Measurements from ENCODE around the gene C1QA. TPM values are rescaled to one million over a fixed set of nuclear protein-coding genes. Genes with fewer than 3 reads are reported as not detected.

The C1QA gene
- total RNA-seq, 2 experiments from 2014 or later, result 0.61 to 0.88 TPM

DNA sequence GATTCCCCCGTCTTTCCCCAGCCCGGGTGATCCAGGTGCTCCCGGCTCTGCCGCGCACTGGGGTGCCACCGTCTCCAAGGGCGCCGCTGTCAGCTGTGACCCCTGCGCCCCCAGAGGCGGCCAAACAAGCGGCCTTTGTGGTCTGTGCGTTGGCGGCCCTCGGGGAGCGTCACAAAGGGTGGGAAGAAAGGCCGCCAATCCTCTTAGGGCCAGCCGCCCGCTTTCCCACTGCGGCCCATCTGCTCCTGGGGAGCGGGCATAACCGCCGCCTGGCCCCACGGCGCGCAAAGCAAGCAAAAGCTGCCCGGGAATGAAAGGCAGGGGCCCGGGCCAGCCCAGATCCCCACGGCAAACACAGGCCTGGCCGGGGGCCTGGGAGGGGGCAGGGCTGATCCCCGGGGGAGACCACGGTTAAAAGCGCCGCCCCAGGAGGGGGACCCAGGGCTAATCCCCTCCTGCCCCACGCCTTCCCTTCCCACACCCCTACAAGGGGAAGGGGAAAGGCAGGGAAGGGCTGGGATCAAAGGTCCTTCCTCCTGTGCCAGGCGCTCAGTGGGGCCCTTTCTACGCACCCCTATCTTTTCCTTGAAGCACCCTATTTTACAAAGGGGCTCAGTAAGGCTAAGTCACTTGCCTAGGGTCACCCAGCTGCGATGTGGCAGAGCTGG, 40.6 kb downstream of the C1QA start:
- no peak for DNase-seq
- H3K27me3 Mint-ChIP-seq, result peaks cover 17% of the 10 kb centered on the region
- H3K4me1 Mint-ChIP-seq, result no peaks in the 10 kb centered on the region
- no peak overlapping the region for H3K27ac Mint-ChIP-seq
- no peak for ATAC-seq (ENCODE audit: low read depth)
- no peaks in the 10 kb centered on the region for H3K36me3 Mint-ChIP-seq
- POLR2A ChIA-PET, result no interaction called here
- no peak overlapping the region for H3K4me3 Mint-ChIP-seq
- no peaks in the 10 kb centered on the region for H3K9me3 Mint-ChIP-seq

DNA sequence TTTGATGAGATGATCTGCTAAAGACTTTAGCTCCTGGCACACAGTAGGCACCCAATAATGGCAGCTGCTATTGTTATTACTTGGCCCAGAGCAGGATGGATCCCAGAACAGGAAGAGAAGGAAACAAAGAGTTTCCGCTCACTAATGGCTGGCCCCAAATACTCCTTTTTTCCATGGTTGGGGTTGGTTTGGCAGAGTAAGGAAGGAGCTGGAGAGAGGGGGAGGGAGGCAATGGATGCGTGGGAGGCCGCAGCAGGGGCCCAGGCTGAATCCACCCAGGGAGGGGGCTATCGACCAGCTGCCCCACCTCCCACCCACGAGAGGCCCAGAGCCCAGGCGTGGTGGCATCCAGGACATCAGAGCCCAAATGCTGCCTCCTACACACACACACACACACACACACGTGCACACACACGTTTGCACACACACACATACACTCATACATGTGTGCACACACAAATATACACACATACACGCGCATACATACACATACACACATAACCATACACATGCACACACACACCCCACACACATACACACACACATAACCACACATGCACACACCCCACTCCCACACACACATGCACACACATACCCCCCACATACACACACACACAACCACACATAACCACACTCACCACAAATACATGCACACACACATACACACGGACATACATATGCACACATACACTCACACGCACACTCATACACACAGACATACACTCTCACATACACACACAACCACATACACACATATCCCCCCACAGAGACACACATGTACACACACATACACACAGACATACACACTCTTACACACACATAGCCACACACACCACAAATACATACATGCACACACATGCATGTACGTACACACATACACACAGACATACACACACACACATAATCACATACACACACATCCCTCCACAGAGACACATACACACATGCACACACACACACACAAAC, 41.8 kb downstream of the C1QA start:
- Mint-ChIP-seq H3K36me3 (no peaks in the 10 kb centered on the region), H3K4me3 (no peak overlapping the region), H3K27ac (no peak overlapping the region), H3K4me1 (no peaks in the 10 kb centered on the region), H3K27me3 (peaks cover 6% of the 10 kb centered on the region), H3K9me3 (no peaks in the 10 kb centered on the region)
- no peak for DNase-seq
- POLR2A ChIA-PET, result no interaction called here
- ATAC-seq (ENCODE audit: low read depth), result no peak

DNA sequence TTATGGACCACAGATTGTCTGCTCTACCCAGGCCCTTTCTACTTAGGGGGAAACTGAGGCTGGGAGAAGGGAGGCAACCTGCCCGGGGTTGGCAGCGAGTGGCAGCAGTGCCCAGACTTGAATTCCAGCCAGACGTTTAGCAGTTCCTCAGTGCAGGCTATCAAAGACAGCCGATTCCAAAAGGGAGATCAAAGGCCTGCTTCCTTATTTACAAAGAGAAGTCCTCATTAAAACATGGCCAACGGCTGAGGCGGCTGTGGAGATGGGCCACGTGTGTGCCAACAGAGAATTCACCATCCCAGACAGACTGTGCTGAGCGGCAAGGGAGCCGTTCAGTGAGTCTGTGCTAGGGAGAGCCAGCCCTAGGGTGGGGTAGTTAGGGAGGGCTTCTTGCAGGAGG, 44.3 kb downstream of the C1QA start:
- Mint-ChIP-seq H3K27me3 (no peaks in the 10 kb centered on the region), H3K36me3 (no peaks in the 10 kb centered on the region), H3K27ac (no peak overlapping the region), H3K4me3 (no peak overlapping the region), H3K4me1 (no peaks in the 10 kb centered on the region), H3K9me3 (no peaks in the 10 kb centered on the region)
- DNase-seq (no peak), ATAC-seq (ENCODE audit: low read depth) (no peak)
- POLR2A ChIA-PET, result no interaction called here

DNA sequence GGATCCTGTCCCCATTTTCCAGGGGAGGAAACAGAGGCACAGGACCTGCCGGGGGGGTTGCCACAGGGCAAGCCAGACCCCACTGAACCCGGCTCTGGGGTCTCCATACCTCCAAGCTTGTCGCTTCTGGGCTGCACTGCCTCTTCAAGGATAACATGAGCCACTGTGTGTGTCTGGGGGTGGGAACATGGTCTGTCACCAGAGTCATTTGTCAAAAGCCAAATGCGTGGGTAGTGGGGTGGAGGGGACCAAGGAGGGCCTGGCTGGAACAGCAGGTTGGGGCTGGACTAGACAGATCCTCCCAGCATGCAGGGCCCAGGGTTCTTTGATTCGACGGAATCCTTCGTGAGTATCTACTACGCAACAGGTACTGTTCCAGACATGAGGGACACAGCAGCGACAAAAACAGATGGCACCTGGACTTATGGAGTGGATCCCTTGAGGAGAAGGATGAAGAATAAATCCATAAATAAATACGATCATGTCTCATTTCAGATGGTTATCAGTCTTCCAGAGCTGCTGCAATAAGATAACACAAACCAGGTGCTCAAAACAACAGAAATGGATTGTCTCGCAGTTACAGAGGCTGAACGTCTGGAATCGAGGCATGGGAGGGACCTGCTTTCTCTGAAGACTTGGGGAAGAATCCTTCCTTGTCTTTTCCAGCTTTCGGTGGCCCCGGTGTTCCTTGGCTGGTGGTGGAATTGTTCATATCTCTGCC, 45.3 kb downstream of the C1QA start:
- ATAC-seq (ENCODE audit: low read depth) (no peak), DNase-seq (no peak)
- no peaks in the 10 kb centered on the region for H3K36me3 Mint-ChIP-seq
- POLR2A ChIA-PET, result no interaction called here
- H3K4me3 Mint-ChIP-seq, result no peak overlapping the region
- H3K4me1 Mint-ChIP-seq, result no peaks in the 10 kb centered on the region
- no peak overlapping the region for H3K27ac Mint-ChIP-seq
- H3K27me3 Mint-ChIP-seq, result no peaks in the 10 kb centered on the region
- H3K9me3 Mint-ChIP-seq, result no peaks in the 10 kb centered on the region

DNA sequence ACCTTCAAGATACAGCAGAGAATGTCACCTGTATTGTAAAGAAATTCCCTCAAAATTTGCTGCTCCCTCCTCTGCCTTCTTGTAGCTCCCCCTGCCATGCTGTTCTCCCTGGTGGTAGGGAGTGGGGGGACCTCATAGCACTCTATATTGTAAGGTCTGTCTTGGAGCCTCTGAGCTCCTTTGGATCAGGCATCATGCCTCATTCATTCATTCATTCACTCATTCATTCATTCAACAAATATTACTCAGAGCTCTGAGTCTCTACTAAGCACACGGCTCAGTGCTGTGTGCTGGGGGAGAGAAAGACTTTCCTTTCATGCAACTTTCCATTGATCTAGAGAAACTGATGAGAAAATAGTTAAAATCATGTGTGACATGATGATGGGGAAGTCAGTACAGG, 47.1 kb downstream of the C1QA start:
- DNase-seq (no peak), ATAC-seq (ENCODE audit: low read depth) (no peak)
- Mint-ChIP-seq H3K36me3 (no peaks in the 10 kb centered on the region), H3K4me1 (no peaks in the 10 kb centered on the region), H3K27me3 (peaks cover 3% of the 10 kb centered on the region), H3K9me3 (no peaks in the 10 kb centered on the region), H3K4me3 (no peak overlapping the region), H3K27ac (no peak overlapping the region)
- POLR2A ChIA-PET, result no interaction called here

DNA sequence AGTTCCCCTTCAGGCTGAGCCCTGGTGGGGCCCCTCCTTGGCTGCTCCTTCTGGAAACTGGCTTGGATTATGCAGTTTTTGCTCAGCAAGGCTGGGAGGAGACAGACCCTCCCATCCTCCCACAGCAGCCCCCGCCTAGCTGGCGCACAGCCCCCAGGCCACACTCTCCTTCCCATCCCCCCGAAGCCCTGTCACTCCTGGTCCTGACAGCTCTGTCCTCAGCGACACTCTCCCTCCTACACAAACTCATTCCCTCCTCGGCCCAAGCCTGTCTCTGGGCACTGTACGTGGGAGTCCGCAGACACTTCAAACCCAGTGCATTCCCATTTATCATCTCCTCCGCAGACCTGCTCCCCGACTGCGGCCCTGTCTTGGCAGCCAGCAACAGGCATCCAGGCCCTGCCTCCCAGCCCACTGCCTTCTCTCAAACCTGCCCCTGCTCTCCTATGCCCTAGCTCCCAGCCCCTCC, 49.2 kb downstream of the C1QA start:
- ATAC-seq (ENCODE audit: low read depth), result no peak
- DNase-seq, result no peak
- H3K4me3 Mint-ChIP-seq, result no peak overlapping the region

DNA sequence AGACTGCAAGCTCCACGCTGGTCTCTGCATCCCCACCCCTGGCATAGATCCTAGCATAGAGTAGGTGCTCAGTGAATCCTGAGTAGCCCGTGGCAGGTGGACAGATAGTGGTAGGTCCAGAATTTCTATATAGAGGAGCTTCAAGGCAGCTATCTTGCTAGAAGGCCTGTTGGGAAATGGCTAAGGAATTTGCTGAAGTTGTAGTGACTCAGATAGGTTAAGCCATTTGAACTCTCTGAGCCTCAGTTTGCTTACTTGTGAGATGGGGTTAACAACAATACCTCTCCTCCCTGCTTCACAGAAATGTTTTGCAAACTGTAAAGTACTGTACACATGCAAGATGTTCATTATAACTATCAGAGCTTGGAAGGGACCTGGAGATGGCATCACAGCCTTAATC, 50.8 kb downstream of the C1QA start:
- Mint-ChIP-seq H3K4me3 (no peak overlapping the region), H3K9me3 (no peaks in the 10 kb centered on the region), H3K4me1 (no peaks in the 10 kb centered on the region), H3K27ac (no peak overlapping the region), H3K27me3 (peaks cover 3% of the 10 kb centered on the region), H3K36me3 (no peaks in the 10 kb centered on the region)
- ATAC-seq (ENCODE audit: low read depth) (no peak), DNase-seq (no peak)
- POLR2A ChIA-PET, result no interaction called here

More for the DNA sequence above, 49.2 kb downstream of the C1QA start:
- no peak overlapping the region for H3K27ac Mint-ChIP-seq
- POLR2A ChIA-PET, result no interaction called here
- H3K36me3 Mint-ChIP-seq, result no peaks in the 10 kb centered on the region
- H3K4me1 Mint-ChIP-seq, result no peaks in the 10 kb centered on the region
- H3K9me3 Mint-ChIP-seq, result no peaks in the 10 kb centered on the region
- H3K27me3 Mint-ChIP-seq, result peaks cover 3% of the 10 kb centered on the region

GRCh38 chr1:22688466-22688865, 52.0 kb downstream of the C1QA start:
- Mint-ChIP-seq H3K4me3 (no peak overlapping the region), H3K36me3 (no peaks in the 10 kb centered on the region)
- ATAC-seq (ENCODE audit: low read depth), result no peak

More at GRCh38 chr1:22688466-22688865, 52.0 kb downstream of the C1QA start:
- peaks cover 9% of the 10 kb centered on the region for H3K27me3 Mint-ChIP-seq
- H3K4me1 Mint-ChIP-seq, result no peaks in the 10 kb centered on the region
- POLR2A ChIA-PET, result no interaction called here
- no peaks in the 10 kb centered on the region for H3K9me3 Mint-ChIP-seq
- DNase-seq, result no peak
- no peak overlapping the region for H3K27ac Mint-ChIP-seq

Small RNA genes lying within 50 kb of the gene (microRNA-seq; reads per million reads assigned to microRNA genes)
- not detected for gene MIR6127

Other genes starting within 250 kb of the C1QA start
- gene ZBTB40, start 184.8 kb upstream of the C1QA start, total RNA-seq, result 10 to 100 TPM; 26.5 to 30.2 TPM
- gene EPHA8, start 73.1 kb upstream of the C1QA start, total RNA-seq, result not detected
- 1 to 10 TPM; 1.3 to 1.7 TPM for gene C1QC, start 7.0 kb downstream of the C1QA start, total RNA-seq
- gene C1QB, start 16.6 kb downstream of the C1QA start, total RNA-seq, result under 1 TPM; 0.50 to 0.79 TPM
- under 1 TPM; 0.25 to 0.26 TPM for gene EPHB2, start 74.2 kb downstream of the C1QA start, total RNA-seq